Measurements from ENCODE around the gene SCD. TPM values are rescaled to one million over a fixed set of nuclear protein-coding genes. Genes with fewer than 3 reads are reported as not detected.

SCD gene
- total and polyA plus RNA-seq, 2 of the 13 experiments (the other 11 are each of a cell fraction or from before 2014, with no cell fraction given), result 492 to 512 TPM

DNA sequence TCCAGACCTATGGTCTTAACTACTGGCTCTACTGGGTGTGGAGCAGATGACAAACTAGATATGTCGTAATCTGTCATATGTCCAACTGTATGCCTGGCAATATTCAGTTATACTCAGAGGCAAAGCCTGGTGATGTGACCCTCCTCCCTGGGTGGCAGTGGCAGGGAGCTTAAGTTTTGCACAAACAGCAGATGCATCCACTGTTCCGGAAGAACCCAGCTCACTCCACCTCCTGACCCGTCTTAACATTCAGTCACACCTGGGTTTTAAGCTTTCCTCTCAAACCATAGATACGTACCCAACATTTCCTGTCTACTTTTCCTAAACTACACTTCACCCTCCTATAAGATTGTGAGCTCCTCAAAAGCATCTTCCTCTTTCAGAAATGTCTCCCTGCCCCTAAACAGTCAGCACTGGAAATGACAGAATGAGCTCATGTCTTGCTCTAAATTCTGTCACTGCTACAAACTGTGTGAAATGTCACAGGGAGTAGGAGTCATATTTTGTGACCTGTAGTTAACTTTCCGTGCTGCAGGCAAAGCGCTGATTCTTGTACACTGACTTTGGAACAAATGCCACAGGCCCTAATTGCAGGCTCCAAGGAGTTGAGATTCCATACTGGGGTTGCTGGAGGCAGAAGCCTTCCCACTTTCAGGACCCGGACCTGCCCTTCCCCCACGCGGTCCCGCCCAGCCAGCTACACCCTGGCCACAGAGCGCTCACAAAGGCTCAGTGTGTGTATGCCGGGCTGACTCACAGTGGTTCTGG, 23.9 kb downstream of the SCD start (continued):
- no peak for TF ChIP-seq ZNF773 (CRISPR knock-in tag; IDR thresholded peaks at IDR 0.05; ENCODE audit: borderline replicate concordance)
- no peak for TF ChIP-seq ZNF761 (CRISPR knock-in tag; conservative IDR thresholded peaks at IDR 0.05)
- TF ChIP-seq JARID2 (CRISPR knock-in tag; IDR thresholded peaks at IDR 0.05; ENCODE audit: insufficient replicate concordance), result no peak
- TF ChIP-seq, protein P1, sequence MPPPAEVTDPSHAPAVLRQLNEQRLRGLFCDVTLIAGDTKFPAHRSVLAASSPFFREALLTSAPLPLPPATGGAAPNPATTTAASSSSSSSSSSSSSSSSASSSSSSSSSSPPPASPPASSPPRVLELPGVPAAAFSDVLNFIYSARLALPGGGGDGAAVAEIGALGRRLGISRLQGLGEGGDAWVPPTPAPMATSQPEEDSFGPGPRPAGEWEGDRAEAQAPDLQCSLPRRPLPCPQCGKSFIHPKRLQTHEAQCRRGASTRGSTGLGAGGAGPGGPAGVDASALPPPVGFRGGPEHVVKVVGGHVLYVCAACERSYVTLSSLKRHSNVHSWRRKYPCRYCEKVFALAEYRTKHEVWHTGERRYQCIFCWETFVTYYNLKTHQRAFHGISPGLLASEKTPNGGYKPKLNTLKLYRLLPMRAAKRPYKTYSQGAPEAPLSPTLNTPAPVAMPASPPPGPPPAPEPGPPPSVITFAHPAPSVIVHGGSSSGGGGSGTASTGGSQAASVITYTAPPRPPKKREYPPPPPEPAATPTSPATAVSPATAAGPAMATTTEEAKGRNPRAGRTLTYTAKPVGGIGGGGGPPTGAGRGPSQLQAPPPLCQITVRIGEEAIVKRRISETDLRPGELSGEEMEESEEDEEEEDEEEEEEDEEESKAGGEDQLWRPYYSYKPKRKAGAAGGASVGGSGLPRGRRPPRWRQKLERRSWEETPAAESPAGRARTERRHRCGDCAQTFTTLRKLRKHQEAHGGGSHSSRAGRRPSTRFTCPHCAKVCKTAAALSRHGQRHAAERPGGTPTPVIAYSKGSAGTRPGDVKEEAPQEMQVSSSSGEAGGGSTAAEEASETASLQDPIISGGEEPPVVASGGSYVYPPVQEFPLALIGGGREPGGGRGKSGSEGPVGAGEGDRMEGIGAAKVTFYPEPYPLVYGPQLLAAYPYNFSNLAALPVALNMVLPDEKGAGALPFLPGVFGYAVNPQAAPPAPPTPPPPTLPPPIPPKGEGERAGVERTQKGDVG (CRISPR knock-in tag; IDR thresholded peaks at IDR 0.05; ENCODE audit: borderline replicate concordance), result no peak
- TF ChIP-seq, protein P2, sequence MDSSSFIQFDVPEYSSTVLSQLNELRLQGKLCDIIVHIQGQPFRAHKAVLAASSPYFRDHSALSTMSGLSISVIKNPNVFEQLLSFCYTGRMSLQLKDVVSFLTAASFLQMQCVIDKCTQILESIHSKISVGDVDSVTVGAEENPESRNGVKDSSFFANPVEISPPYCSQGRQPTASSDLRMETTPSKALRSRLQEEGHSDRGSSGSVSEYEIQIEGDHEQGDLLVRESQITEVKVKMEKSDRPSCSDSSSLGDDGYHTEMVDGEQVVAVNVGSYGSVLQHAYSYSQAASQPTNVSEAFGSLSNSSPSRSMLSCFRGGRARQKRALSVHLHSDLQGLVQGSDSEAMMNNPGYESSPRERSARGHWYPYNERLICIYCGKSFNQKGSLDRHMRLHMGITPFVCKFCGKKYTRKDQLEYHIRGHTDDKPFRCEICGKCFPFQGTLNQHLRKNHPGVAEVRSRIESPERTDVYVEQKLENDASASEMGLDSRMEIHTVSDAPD (CRISPR knock-in tag; IDR thresholded peaks at IDR 0.05), result no peak
- TF ChIP-seq, protein P3, sequence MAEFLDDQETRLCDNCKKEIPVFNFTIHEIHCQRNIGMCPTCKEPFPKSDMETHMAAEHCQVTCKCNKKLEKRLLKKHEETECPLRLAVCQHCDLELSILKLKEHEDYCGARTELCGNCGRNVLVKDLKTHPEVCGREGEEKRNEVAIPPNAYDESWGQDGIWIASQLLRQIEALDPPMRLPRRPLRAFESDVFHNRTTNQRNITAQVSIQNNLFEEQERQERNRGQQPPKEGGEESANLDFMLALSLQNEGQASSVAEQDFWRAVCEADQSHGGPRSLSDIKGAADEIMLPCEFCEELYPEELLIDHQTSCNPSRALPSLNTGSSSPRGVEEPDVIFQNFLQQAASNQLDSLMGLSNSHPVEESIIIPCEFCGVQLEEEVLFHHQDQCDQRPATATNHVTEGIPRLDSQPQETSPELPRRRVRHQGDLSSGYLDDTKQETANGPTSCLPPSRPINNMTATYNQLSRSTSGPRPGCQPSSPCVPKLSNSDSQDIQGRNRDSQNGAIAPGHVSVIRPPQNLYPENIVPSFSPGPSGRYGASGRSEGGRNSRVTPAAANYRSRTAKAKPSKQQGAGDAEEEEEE (CRISPR knock-in tag; IDR thresholded peaks at IDR 0.05; ENCODE audit: borderline replicate concordance), result no peak
- TF ChIP-seq TCF7L2 (IDR thresholded peaks at IDR 0.05; ENCODE audit: low read depth, low read length), result no peak
- TF ChIP-seq MTF1 (CRISPR knock-in tag; IDR thresholded peaks at IDR 0.05), result no peak
- no peak for TF ChIP-seq SMAD9 (CRISPR knock-in tag; IDR thresholded peaks at IDR 0.05)
- TF ChIP-seq SYNCRIP (IDR thresholded peaks at IDR 0.05; ENCODE audit: insufficient read depth, low read depth, low read length), result no peak
- TF ChIP-seq GABPB1 (CRISPR knock-in tag; IDR thresholded peaks at IDR 0.05), result peak; percentile 68
- TF ChIP-seq CREB1 (IDR thresholded peaks at IDR 0.05), result no peak
- TF ChIP-seq CREB1 (CRISPR knock-in tag; IDR thresholded peaks at IDR 0.05), result no peak
- TF ChIP-seq ZNF788 (CRISPR knock-in tag; IDR thresholded peaks at IDR 0.05; ENCODE audit: borderline replicate concordance), result peak; percentile 67; the same call in 1 of the 2 replicates
- peak; percentile 73; the same call in 1 of the 2 replicates for TF ChIP-seq CCDC6 (CRISPR knock-in tag; IDR thresholded peaks at IDR 0.05)
- no peak for TF ChIP-seq ATRX (CRISPR knock-in tag; IDR thresholded peaks at IDR 0.05; ENCODE audit: borderline replicate concordance)
- TF ChIP-seq, protein P4, sequence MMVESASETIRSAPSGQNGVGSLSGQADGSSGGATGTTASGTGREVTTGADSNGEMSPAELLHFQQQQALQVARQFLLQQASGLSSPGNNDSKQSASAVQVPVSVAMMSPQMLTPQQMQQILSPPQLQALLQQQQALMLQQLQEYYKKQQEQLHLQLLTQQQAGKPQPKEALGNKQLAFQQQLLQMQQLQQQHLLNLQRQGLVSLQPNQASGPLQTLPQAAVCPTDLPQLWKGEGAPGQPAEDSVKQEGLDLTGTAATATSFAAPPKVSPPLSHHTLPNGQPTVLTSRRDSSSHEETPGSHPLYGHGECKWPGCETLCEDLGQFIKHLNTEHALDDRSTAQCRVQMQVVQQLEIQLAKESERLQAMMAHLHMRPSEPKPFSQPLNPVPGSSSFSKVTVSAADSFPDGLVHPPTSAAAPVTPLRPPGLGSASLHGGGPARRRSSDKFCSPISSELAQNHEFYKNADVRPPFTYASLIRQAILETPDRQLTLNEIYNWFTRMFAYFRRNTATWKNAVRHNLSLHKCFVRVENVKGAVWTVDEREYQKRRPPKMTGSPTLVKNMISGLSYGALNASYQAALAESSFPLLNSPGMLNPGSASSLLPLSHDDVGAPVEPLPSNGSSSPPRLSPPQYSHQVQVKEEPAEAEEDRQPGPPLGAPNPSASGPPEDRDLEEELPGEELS (CRISPR knock-in tag; IDR thresholded peaks at IDR 0.05), result peak; percentile 72
- TF ChIP-seq, protein P5, sequence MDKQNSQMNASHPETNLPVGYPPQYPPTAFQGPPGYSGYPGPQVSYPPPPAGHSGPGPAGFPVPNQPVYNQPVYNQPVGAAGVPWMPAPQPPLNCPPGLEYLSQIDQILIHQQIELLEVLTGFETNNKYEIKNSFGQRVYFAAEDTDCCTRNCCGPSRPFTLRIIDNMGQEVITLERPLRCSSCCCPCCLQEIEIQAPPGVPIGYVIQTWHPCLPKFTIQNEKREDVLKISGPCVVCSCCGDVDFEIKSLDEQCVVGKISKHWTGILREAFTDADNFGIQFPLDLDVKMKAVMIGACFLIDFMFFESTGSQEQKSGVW (CRISPR knock-in tag; IDR thresholded peaks at IDR 0.05; ENCODE audit: borderline replicate concordance), result no peak
